Right lobe of liver (tissue), 6 donors: ENCODE measurements around the gene TRIM48. TPM values are rescaled to one million over a fixed set of nuclear protein-coding genes. Genes with fewer than 3 reads are reported as not detected.
"Not testable (repeated sequence)": the region's sequence is repeated elsewhere in the genome, so short reads cannot be mapped to it uniquely, and the experiment has no call there.

Experiments
- ATAC-seq, 4 donors: fragments of 200-7000 bp; cut with Tn5 transposase; one replicate each; pipeline ENCODE4 v1.9.1; 2020; ENCODE audit warnings: mild to moderate bottlenecking in 4 of 4, moderate library complexity in 4 of 4
- DNase-seq, 3 donors: peaks; one replicate each; pipeline ENCODE4 v3.0.0-alpha.2; 2020
- H3K27ac ChIP-seq, 3 donors: fragments of 200-600 bp; one replicate each; pipeline ENCODE4 v1.8.0; 2022
- H3K27me3 ChIP-seq, 2 donors: fragments of 200-600 bp; one replicate each; pipeline ENCODE4 v1.8.0; 2022
- H3K36me3 ChIP-seq, 4 donors: fragments of 200-600 bp; sonication (generic) in 1 of 4; one replicate each; pipeline versions ENCODE4 v1.5.1 to v1.8.0; 2017 to 2022; ENCODE audit warnings: control low read depth in 1 of 4
- H3K4me1 ChIP-seq, 4 donors: fragments of 200-600 bp; sonication (generic) in 1 of 4; one replicate each; pipeline versions ENCODE4 v1.5.1 to v1.8.0; 2017 to 2022; ENCODE audit warnings: control low read depth in 1 of 4
- H3K4me3 ChIP-seq, 3 donors: fragments of 200-600 bp; one replicate each; pipeline ENCODE4 v1.8.0; 2022
- H3K9me3 ChIP-seq, 4 donors: fragments of 200-600 bp; sonication (generic) in 1 of 4; one replicate each; pipeline versions ENCODE4 v1.5.1 to v1.8.0; 2017 to 2022; ENCODE audit warnings: control low read depth in 1 of 4
- CTCF ChIP-seq, 4 donors: fragments of 200-600 bp in 3 of 4; fragments of 450-650 bp in 1 of 4; IDR thresholded peaks; one replicate each; pipeline versions ENCODE4 v1.5.1 to v1.8.0; 2016 to 2022; ENCODE audit warnings: antibody characterized with exemption in 4 of 4, mild to moderate bottlenecking in 2 of 4
- POLR2A ChIP-seq: fragments of 450-650 bp; IDR thresholded peaks from one replicate; pipeline ENCODE4 v1.6.1; 2017; ENCODE audit warnings: antibody characterized with exemption, mild to moderate bottlenecking
- WGBS: methylation state at CpG from one replicate; pipeline ENCODE4 v1.1.6; 2018; ENCODE audit warnings: low coverage, low lambda C conversion rate; ENCODE audit not compliant: insufficient coverage; ENCODE audit errors: missing lambda C conversion rate; 5-methylcytosine and 5-hydroxymethylcytosine counted together
- intact Hi-C, 2 donors: fragments of 100-400 bp; cut with DNase I; formaldehyde crosslinking; loops; one replicate each; pipeline versions ENCODE4 v1.11.2 to v1.14.1; 2022
- long read RNA-seq: library from polyadenylated mRNA; unstranded; transcript quantifications from one replicate; pipeline ENCODE4 v2.0.0, GENCODE V29; 2019
- small RNA-seq, 2 experiments: library from RNA; depleted of rRNA; stranded (forward); fragments of <200 nt; gene quantifications; one replicate each; pipeline ENCODE3, GENCODE V24; 2016
- total RNA-seq, 6 experiments: library from RNA; depleted of rRNA in 2 of 6; stranded (reverse); fragments of >200 nt in 2 of 6; fragmentation: NEBNext Ultra II Directional in 3 of 6; extraction: Animal tissue kit (Norgen Biotek cat#: 25700) in 3 of 6; gene quantifications; one replicate each; pipeline versions ENCODE4 v1.1.0 to v1.2.4, GENCODE V29; 2016 to 2023
- donor health status: DM: no; HTN: yes; CAD: no.
- donor health status: DM: no; HTN: no; CAD: no.
- donor health status: DM: no; HTN: no; CAD: no.
- donor health status: DM: no; HTN: yes; CAD: no.
- donor health status: DM: no; HTN: yes; CAD: no.

Gene TRIM48, protein sequence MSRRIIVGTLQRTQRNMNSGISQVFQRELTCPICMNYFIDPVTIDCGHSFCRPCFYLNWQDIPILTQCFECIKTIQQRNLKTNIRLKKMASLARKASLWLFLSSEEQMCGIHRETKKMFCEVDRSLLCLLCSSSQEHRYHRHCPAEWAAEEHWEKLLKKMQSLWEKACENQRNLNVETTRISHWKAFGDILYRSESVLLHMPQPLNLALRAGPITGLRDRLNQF
- total RNA-seq: not detected
- long read RNA-seq: 0 reads

- 4% methylated on average over 2 of the region's 2 CpGs for WGBS
These were observed at the start of gene TRIM48 for GRCh38 chr11:55261855-55262254. TSS of gene TRIM48 (plus strand) at chr11:55262155. CDS start at chr11:55262268, 113 bp downstream.

DNA sequence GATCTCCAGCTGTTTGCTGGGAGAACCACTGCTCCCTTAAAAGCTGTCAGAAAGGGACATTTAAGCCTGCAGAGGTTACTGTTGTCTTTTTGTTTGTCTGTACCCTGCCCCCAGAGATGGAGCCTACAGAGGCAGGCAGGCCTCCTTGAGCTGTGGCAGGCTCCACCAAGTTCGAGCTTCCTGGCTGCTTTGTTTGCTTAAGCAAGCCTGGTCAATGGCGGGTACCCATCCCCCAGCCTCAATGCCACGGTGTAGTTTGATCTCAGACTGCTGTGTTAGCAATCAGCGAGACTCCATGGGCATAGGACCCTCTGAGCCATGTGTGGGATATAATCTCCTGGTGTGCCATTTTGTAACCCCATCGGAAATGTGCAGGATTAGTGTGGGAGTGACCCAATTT, 23.6 kb upstream of the TRIM48 start:
- ATAC-seq, intact Hi-C loops, H3K27ac ChIP-seq, DNase-seq, H3K4me3 ChIP-seq, H3K36me3 ChIP-seq, H3K27me3 ChIP-seq, H3K9me3 ChIP-seq, H3K4me1 ChIP-seq: not testable (repeated sequence)
- 29% methylated on average over 1 of the region's 5 CpGs for WGBS

More at GRCh38 chr11:55261855-55262254, at the start of gene TRIM48:
- H3K9me3 ChIP-seq, intact Hi-C loops, H3K27ac ChIP-seq, H3K36me3 ChIP-seq, ATAC-seq, H3K27me3 ChIP-seq, DNase-seq, H3K4me3 ChIP-seq, H3K4me1 ChIP-seq: not testable (repeated sequence)

- DNase-seq (no peak), ATAC-seq (no peak)
- intact Hi-C loops: no loop called here
- no peaks in the 10 kb centered on the region for H3K36me3 ChIP-seq
- no peaks in the 10 kb centered on the region for H3K9me3 ChIP-seq
- H3K27me3 ChIP-seq: no peaks in the 10 kb centered on the region
- no peaks in the 10 kb centered on the region for H3K4me1 ChIP-seq
- WGBS: 48% methylated on average over 4 of the region's 5 CpGs
- TF ChIP-seq POLR2A (no peak), CTCF (IDR thresholded peaks at IDR 0.05) (no peak)
- no peak overlapping the region for H3K4me3 ChIP-seq
- H3K27ac ChIP-seq: no peak overlapping the region
These were observed 1.1 kb downstream of the TRIM48 start for GRCh38 chr11:55263081-55263480.

Small RNA genes lying within 50 kb of the gene (small RNA-seq; reads per million reads assigned to genes)
- gene AP005597.4: 0 reads per million in 2 experiments

Other genes with a start within 250 kb of the TRIM48 start
- gene OR4A16, start 81.0 kb downstream of the TRIM48 start, total RNA-seq: not detected
- not detected for gene OR4A15, start 105.8 kb downstream of the TRIM48 start, total RNA-seq